Caco-2 (cell line): ENCODE data around the gene SMPD1. TPM values are rescaled to one million over a fixed set of nuclear protein-coding genes. Genes with fewer than 3 reads are reported as not detected.
"Not testable (repeated sequence)": the region's sequence is repeated elsewhere in the genome, so short reads cannot be mapped to it uniquely, and the experiment has no call there.

Experiments used
- BruUV-seq: library from RNA; stranded (reverse); fragments of 400-500 nt; replicated peaks from 2 replicates; lab custom pipeline; 2021; lab: Mats Ljungman, UMichigan
- CTCF ChIA-PET: fragments of 300-600 bp; sonication (Branson Sonifier 250); formaldehyde crosslinking; loops from one replicate; lab custom pipeline; 2022; ENCODE audit warnings: antibody characterized with exemption; lab: Charles Lee
- POLR2A ChIA-PET: fragments of 300-600 bp; sonication (Branson Sonifier 250); formaldehyde crosslinking; loops from one replicate; lab custom pipeline; 2022; ENCODE audit warnings: antibody characterized with exemption; lab: Charles Lee
- DNase-seq, 2 experiments: peaks; one replicate each; pipeline versions ENCODE4 v3.0.0 to v3.0.0-alpha.2; 2020 to 2022
- H3K27me3 ChIP-seq: replicated peaks from 2 replicates; pipeline ENCODE4 v1.6.0; 2011; ENCODE audit warnings: low read length; ENCODE audit not compliant: control insufficient read depth, insufficient read depth
- H3K36me3 ChIP-seq: 2 replicates; pipeline ENCODE4 v1.5.1; 2011; ENCODE audit warnings: low read length; ENCODE audit not compliant: control insufficient read depth, insufficient read depth
- H3K4me1 ChIP-seq: fragments of 250-450 bp; sonication (Bioruptor Pico); 2 replicates; pipeline ENCODE4 v1.5.1; 2020; ENCODE audit warnings: mild to moderate bottlenecking
- H3K4me3 ChIP-seq: 2 replicates; pipeline ENCODE4 v1.5.1; 2011; ENCODE audit warnings: low read depth, mild to moderate bottlenecking, control low read depth, low read length
- H3K9me3 ChIP-seq: fragments of 250-450 bp; sonication (Bioruptor Pico); 2 replicates; pipeline ENCODE4 v1.5.1; 2020; ENCODE audit warnings: mild to moderate bottlenecking, moderate library complexity
- H3K27ac Mint-ChIP-seq: one replicate; pipeline ENCODE4 v1.8.0; 2022; ENCODE audit warnings: mixed read lengths; ENCODE audit not compliant: unreplicated experiment
- H3K27me3 Mint-ChIP-seq: one replicate; pipeline ENCODE4 v1.8.0; 2022; ENCODE audit warnings: mixed read lengths; ENCODE audit not compliant: insufficient read depth, unreplicated experiment
- H3K36me3 Mint-ChIP-seq: one replicate; pipeline ENCODE4 v1.8.0; 2022; ENCODE audit warnings: mild to moderate bottlenecking, mixed read lengths; ENCODE audit not compliant: insufficient read depth, unreplicated experiment
- H3K4me1 Mint-ChIP-seq: one replicate; pipeline ENCODE4 v1.8.0; 2022; ENCODE audit warnings: low read depth, mixed read lengths; ENCODE audit not compliant: unreplicated experiment
- H3K4me3 Mint-ChIP-seq: one replicate; pipeline ENCODE4 v1.8.0; 2022; ENCODE audit warnings: mild to moderate bottlenecking, moderate library complexity, mixed read lengths; ENCODE audit not compliant: unreplicated experiment
- H3K9me3 Mint-ChIP-seq: one replicate; pipeline ENCODE4 v1.8.0; 2022; ENCODE audit warnings: mixed read lengths; ENCODE audit not compliant: unreplicated experiment
- CTCF ChIP-seq, 2 experiments: fragments of 200-600 bp in 1 of 2; IDR thresholded peaks; 1 replicate in 1 of 2; 2 replicates in 1 of 2; pipeline versions ENCODE4 v1.5.1 to v1.8.0; 2011 to 2022; ENCODE audit warnings: antibody characterized with exemption in 1 of 2, control low read depth in 1 of 2, inconsistent platforms in 1 of 2, low read depth in 1 of 2, low read length in 1 of 2, mild to moderate bottlenecking in 1 of 2, moderate library complexity in 1 of 2; ENCODE audit not compliant: insufficient read depth in 1 of 2, severe bottlenecking in 1 of 2, unreplicated experiment in 1 of 2
- intact Hi-C: fragments of 100-400 bp; cut with micrococcal nuclease; formaldehyde crosslinking; loops from one replicate; pipeline ENCODE4 v1.10.0; 2022; ENCODE audit not compliant: unreplicated experiment
- total RNA-seq: library from RNA; stranded (reverse); gene quantifications from 2 replicates; pipeline ENCODE4 v1.2.3, GENCODE V29; 2022

The SMPD1 gene
- total RNA-seq, 1 experiment from 2014 or later = 41.9 TPM

- Mint-ChIP-seq H3K27ac (peak overlapping the region; percentile 63), H3K4me3 (peak overlapping the region; percentile 68)
- intact Hi-C loops = no loop called here
Observed at GRCh38 chr11:6388748-6389147, 1.5 kb upstream of the SMPD1 start.

GRCh38 chr11:6390718-6391469, 620 bp downstream of the SMPD1 start:
- peaks cover 19% of the 10 kb centered on the region for H3K36me3 Mint-ChIP-seq
- Histone ChIP-seq H3K4me3 (peak overlapping the region; percentile 80), H3K9me3 (no peaks in the 10 kb centered on the region), H3K4me1 (peaks cover 24% of the 10 kb centered on the region), H3K36me3 (no peaks in the 10 kb centered on the region), H3K27me3 (no peaks in the 10 kb centered on the region)
- H3K4me1 Mint-ChIP-seq = peaks cover 30% of the 10 kb centered on the region
- POLR2A ChIA-PET = interaction anchor here (0.6 to 1.8 kb wide), 10 partner anchors 9 to 769 kb away, joined by 3 to 17 read pairs (median 3); partner anchors contain the start of genes APBB1, ARFIP2, MRPL17 and TIMM10B
- TSS peak; percentile 65 for BruUV-seq
- H3K27me3 Mint-ChIP-seq = no peaks in the 10 kb centered on the region
- DNase-seq = no peak
- intact Hi-C loops = loop anchor here (1.0 to 10.0 kb wide), 7 partner anchors 7 to 224 kb away; partner anchors contain the start of genes APBB1, HPX, TAF10 and TPP1
- no peaks in the 10 kb centered on the region for H3K9me3 Mint-ChIP-seq
- no peak for TF ChIP-seq CTCF (IDR thresholded peaks at IDR 0.05; ENCODE audit: insufficient read depth in 1 of 2, low read depth in 1 of 2, low read length in 1 of 2, severe bottlenecking in 1 of 2, unreplicated experiment in 1 of 2)
- H3K4me3 Mint-ChIP-seq = peak overlapping the region; percentile 68
- CTCF ChIA-PET = interaction anchor here (0.6 to 1.6 kb wide), 10 partner anchors 12 to 366 kb away, joined by 3 to 23 read pairs (median 4); partner anchors contain the start of gene APBB1
- H3K27ac Mint-ChIP-seq = no peak overlapping the region

More at GRCh38 chr11:6388748-6389147, 1.5 kb upstream of the SMPD1 start:
- Mint-ChIP-seq H3K4me1 (peaks cover 39% of the 10 kb centered on the region), H3K27me3 (no peaks in the 10 kb centered on the region), H3K36me3 (peaks cover 17% of the 10 kb centered on the region), H3K9me3 (no peaks in the 10 kb centered on the region)
- ChIA-PET POLR2A (interaction anchor here (1.2 kb wide), 1 partner anchor 39 kb away, joined by 4 read pairs; no protein-coding TSS in a partner anchor), CTCF (interaction anchor here (1.8 to 2.4 kb wide), 2 partner anchors 10 to 55 kb away, joined by 6 to 27 read pairs; no protein-coding TSS in a partner anchor)
- Histone ChIP-seq H3K4me3 (no peak overlapping the region), H3K9me3 (no peaks in the 10 kb centered on the region), H3K4me1 (peaks cover 24% of the 10 kb centered on the region), H3K27me3 (no peaks in the 10 kb centered on the region), H3K36me3 (no peaks in the 10 kb centered on the region)
- no peak for DNase-seq
- TF ChIP-seq CTCF (IDR thresholded peaks at IDR 0.05; ENCODE audit: insufficient read depth in 1 of 2, low read depth in 1 of 2, low read length in 1 of 2, severe bottlenecking in 1 of 2, unreplicated experiment in 1 of 2) = no peak
- BruUV-seq = no TSS peak

- no peaks in the 10 kb centered on the region for H3K9me3 Mint-ChIP-seq
- CTCF ChIA-PET = interaction anchor here (0.6 kb wide), 1 partner anchor 105 kb away, joined by 5 read pairs; the partner anchor contains the start of gene DNHD1
- peak overlapping the region; percentile 68 for H3K4me3 Mint-ChIP-seq
- Histone ChIP-seq H3K27me3 (no peaks in the 10 kb centered on the region), H3K36me3 (no peaks in the 10 kb centered on the region), H3K9me3 (no peaks in the 10 kb centered on the region), H3K4me3 (no peak overlapping the region), H3K4me1 (peaks cover 27% of the 10 kb centered on the region)
- intact Hi-C loops = loop anchor here (2.0 to 10.0 kb wide), 4 partner anchors 35 to 223 kb away; partner anchors contain the start of genes HPX, TAF10 and TPP1
- no TSS peak for BruUV-seq
- peaks cover 26% of the 10 kb centered on the region for H3K36me3 Mint-ChIP-seq
- POLR2A ChIA-PET = interaction anchor here (0.6 kb wide), 1 partner anchor 34 kb away, joined by 5 read pairs; no protein-coding TSS in a partner anchor
- H3K27me3 Mint-ChIP-seq = no peaks in the 10 kb centered on the region
- peaks cover 37% of the 10 kb centered on the region for H3K4me1 Mint-ChIP-seq
- no peak overlapping the region for H3K27ac Mint-ChIP-seq
- no peak for TF ChIP-seq CTCF (IDR thresholded peaks at IDR 0.05; ENCODE audit: insufficient read depth in 1 of 2, low read depth in 1 of 2, low read length in 1 of 2, severe bottlenecking in 1 of 2, unreplicated experiment in 1 of 2)
- no peak for DNase-seq
Observed at GRCh38 chr11:6391537-6392134, 1.4 kb downstream of the SMPD1 start.

GRCh38 chr11:6392251-6392650, 2.0 kb downstream of the SMPD1 start:
- not testable (repeated sequence) for H3K4me3 ChIP-seq, DNase-seq, H3K27me3 Mint-ChIP-seq, H3K36me3 ChIP-seq, H3K27ac Mint-ChIP-seq, BruUV-seq, H3K9me3 ChIP-seq, H3K9me3 Mint-ChIP-seq, H3K27me3 ChIP-seq
- POLR2A ChIA-PET = interaction anchor here (0.6 kb wide), 1 partner anchor 34 kb away, joined by 5 read pairs; no protein-coding TSS in a partner anchor
- Mint-ChIP-seq H3K4me3 (peak overlapping the region; percentile 28), H3K4me1 (peaks cover 43% of the 10 kb centered on the region), H3K36me3 (peaks cover 26% of the 10 kb centered on the region)
- CTCF ChIA-PET = interaction anchor here (0.6 kb wide), 1 partner anchor 105 kb away, joined by 5 read pairs; the partner anchor contains the start of gene DNHD1
- peaks cover 29% of the 10 kb centered on the region for H3K4me1 ChIP-seq
- intact Hi-C loops = loop anchor here (10.0 kb wide), 1 partner anchor 223 kb away; the partner anchor contains the start of genes TAF10 and TPP1
